HG03139 (cell line): Measurements from ENCODE around the gene PWP2.
"Not testable (repeated sequence)": the region's sequence is repeated elsewhere in the genome, so short reads cannot be mapped to it uniquely, and the experiment has no call there.

Experiments
- ATAC-seq: cut with Tn5 transposase; IDR thresholded peaks from one replicate; pipeline ENCODE4 v1.9.1; 2021; ENCODE audit not compliant: unreplicated experiment

Gene PWP2

DNA sequence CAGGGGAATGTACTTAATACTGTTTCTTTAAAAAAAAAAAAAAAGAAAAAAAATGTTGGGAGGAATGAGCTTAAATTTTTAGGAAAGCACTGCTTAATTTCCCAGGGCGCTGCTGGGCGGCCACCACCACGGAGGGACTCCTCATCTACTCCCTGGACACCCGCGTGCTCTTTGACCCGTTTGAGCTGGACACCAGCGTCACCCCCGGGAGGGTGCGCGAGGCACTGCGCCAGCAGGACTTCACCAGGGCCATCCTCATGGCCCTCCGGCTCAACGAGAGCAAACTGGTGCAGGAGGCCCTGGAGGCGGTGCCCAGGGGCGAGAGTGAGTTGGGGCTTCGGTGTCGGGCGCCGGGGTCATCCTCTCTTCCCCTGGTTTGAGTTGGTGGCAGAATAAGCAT is 20.6 kb downstream of the PWP2 start:
- not testable (repeated sequence) for ATAC-seq

GRCh38 chr21:44133715-44134057 is 26.5 kb downstream of the PWP2 start:
- not testable (repeated sequence) for ATAC-seq

DNA sequence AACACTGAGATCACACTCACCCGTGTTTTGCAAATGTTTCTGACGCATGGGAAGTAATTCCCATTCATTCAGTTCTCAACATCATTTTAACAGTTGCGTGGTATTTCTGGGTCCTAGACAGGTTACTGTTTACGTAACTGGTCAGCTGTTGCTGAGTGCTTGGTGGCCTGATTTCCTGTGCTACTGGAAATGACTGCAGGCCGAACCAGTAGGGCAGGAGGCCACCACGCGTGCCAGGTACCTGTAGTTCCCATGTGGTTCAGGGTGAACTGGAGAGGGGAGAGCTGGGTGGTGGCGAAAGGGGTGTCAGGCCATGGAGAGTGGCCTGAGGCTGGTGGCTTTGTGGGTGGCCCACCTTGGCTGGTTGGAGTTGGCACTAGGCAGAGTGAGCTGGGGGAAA is 27.5 kb downstream of the PWP2 start:
- not testable (repeated sequence) for ATAC-seq

DNA sequence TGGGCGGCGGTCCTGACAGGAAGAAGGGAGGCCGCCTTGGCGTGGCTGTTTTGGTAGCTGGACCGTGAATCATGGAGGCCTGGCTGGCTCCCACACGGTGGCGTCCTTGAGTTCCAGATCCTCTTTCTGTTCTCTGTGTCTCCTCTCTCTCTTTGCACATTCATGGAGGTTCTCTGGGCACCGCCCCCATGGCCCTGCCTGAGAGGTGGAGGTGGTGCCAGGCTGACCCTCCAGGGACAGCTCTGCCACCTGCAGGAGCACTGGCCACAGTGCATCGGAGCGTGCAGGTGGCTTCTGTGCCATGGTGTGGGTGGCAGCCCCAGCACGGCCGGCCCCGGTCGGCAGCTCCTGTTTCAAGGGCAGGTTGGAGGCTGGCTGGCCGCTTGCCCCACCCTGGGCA is 30.8 kb downstream of the PWP2 start:
- ATAC-seq = not testable (repeated sequence)

DNA sequence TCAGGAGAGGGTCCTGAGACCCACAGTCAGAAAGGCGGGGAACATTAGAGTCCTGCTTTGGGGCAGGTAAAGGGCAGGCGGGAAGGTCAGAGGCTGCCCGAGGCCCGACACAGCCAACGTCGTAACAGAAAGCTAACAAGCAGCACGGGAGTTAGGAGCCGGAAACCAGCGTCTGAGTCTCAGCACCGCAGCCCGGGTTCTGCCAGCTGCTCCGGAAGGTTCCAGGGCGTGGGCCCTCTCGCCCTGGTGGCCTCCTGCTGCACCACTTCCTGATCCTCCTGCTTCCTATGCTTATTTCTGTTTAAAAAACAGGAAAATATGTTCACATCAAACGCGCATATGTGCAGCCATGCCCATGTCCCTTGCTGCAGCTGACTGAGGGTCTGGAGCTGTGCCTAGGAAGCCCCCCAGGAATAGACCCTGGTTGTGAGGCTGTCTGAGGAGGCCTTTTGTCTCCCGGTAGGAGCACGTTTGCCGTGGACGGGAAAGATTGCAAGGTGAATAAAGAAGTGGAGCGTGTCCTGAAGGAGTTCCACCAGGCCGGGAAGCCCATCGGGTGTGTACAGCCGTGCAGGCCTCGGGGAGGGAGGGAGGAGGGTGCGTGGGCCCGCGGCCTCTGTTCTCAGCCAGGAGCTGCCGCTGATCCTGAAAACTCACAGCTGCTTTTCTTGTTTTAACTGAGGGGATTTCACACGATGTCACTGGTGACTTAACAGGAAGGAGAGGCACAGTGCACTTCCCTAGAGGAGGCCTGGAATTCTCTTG is 32.8 kb downstream of the PWP2 start:
- not testable (repeated sequence) for ATAC-seq

- ATAC-seq = not testable (repeated sequence)
Measured at GRCh38 chr21:44140552-44140932, 33.3 kb downstream of the PWP2 start.

GRCh38 chr21:44142470-44142869 is 35.3 kb downstream of the PWP2 start:
- not testable (repeated sequence) for ATAC-seq

DNA sequence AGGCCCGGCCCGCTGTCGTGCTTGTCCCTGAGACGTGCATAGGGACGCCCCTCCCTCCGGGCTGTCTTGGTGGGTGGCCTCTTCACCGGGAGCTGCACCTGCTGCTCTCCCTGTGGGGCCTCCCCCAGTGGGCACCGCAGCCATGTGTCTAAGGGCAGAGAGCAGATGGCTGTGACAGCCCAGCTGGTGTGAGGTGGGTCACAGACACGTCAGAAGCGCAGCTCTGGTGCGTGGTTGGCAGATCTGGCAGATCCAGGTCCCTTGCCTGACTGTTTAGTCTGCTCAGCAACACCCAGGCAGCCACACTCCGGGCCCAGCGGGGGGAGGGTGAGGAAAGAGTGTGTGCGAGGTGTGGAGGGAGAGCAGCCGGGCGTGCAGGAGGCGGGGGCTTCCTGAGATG is 36.2 kb downstream of the PWP2 start:
- ATAC-seq = not testable (repeated sequence)

DNA sequence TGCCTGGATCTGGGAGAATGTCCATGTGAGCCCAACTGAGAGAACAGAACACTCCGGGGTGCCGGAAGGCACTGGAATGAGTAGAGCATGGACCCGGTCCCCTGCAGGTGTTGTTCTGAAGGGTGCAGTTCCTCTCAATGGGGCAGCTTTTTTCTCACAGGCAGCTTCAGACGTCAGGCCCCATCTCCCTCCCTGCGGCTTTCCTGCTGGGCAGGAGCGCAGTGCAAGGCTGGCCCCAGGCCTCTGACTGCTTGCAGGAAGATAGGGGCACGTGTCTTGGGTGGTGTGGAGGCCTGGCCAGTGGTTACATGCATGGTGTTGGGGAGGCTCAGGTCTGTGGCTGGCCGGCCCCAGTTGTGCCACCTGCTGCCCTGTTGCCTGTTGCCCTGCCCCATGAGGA is 36.8 kb downstream of the PWP2 start:
- ATAC-seq = not testable (repeated sequence)

DNA sequence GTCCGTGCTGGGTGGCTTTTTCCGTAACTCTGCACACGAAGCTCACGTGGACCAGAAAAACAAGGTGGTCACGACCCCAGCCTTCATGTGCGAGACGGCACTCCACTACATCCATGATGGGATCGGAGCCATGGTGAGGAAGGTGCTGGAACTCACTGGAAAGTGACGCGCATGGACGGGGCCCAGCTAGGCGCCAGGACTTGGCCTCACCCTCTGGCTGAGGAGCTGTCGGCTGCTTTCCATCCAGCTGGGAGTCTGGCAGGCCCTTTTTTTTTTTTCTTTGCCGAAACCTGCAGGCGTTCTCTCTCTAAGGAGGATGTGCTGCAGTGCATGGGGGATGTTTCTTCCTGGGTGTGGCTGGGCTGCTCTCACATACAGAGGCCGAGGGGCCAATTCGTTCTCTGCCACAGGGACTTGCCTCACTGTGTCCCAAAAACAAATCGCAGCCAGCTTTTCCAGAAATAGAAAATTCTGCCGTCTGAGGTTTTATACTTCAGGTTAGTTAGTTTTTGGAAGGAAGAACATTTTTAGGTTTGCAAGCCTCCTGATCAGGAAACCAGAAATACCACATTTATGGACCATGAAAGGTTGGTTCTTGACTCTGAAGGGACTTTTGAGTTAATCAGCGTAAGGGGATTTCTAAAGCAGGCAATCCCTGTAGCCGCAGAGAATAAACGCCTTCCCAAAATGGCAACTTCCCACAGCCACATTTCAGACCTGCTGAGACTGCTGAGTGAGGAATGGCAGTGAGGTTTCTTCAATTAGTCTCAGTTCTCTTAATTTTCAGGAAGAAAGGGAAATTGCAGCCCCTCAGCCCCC is 37.8 kb downstream of the PWP2 start:
- not testable (repeated sequence) for ATAC-seq

- not testable (repeated sequence) for ATAC-seq
Measured at GRCh38 chr21:44145616-44146015, 38.4 kb downstream of the PWP2 start.

GRCh38 chr21:44147108-44147507 is 39.9 kb downstream of the PWP2 start:
- not testable (repeated sequence) for ATAC-seq

DNA sequence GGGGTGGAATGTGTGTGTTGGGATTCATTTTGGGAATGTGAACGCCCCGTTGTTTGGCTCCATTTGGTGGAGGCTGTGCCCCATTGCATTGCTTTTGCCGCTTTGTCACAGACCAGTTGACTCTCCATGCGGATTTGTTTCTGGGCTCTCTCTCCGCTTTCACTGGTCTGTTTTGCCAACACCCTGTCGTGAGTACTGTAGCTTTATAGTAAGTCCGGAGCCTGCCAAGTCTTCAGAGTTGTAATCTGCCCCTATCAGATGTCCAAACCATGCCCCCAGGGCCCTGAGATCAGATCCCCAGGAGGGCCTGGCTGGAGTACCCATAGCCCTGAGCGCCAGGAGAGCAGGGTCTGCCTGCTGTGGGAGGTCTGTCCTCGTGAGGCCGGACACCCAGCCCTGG is 43.1 kb downstream of the PWP2 start:
- ATAC-seq = not testable (repeated sequence)

DNA sequence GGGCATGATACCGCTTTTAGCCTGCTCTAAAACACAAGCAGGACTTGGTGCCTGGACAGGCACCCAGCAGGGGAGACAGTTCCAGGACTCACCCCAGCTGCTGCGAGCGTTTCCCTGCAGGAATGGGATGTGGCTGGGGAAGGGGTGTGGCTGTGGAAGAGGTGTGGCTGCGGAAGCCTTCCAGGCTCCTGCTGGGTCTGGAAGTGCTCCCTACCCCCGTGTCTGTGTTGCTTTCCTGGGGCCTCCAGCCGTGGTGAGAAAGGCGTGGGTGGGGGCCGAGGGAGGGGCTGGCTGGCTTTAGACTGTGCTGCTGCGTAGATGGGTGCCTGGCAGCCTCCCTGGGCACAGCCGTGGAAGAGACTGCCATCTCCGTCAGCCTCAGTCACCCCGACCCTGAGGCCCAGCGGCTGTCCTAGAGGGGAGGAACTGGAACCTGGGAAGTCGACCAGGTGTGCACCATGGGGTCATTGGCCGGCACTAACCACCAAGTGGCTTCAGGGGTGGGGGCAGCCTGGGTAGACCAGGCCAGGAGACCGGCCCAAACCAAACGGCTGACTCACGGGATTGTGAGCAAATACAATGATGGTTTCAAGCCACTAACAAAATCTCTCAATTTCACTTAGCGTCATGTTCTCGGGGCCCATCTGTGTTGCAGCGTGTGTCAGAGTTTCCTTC is 46.2 kb downstream of the PWP2 start:
- ATAC-seq = not testable (repeated sequence)

- ATAC-seq = not testable (repeated sequence)
Measured at GRCh38 chr21:44153889-44154228, 46.7 kb downstream of the PWP2 start.

DNA sequence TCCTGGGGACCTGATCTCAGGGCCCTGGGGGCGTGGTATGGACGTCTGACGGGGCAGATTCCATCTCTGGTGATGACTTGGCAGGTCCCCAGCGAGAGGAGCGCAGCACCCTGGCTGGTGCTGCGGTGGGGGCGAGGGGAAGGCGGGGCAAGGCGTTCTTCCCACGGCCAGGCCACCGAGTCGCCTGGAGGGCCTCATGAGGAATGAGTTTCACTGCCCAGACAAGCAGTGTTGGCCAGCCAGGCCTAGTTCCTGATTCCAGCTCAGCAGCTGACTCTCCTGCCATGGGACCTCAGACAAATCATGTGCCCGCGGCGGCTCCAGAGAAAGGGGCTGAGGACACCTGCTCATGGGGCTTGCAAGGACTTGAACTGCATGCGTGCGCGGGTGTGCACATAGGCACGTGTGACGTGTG is 47.6 kb downstream of the PWP2 start:
- ATAC-seq = not testable (repeated sequence)

DNA sequence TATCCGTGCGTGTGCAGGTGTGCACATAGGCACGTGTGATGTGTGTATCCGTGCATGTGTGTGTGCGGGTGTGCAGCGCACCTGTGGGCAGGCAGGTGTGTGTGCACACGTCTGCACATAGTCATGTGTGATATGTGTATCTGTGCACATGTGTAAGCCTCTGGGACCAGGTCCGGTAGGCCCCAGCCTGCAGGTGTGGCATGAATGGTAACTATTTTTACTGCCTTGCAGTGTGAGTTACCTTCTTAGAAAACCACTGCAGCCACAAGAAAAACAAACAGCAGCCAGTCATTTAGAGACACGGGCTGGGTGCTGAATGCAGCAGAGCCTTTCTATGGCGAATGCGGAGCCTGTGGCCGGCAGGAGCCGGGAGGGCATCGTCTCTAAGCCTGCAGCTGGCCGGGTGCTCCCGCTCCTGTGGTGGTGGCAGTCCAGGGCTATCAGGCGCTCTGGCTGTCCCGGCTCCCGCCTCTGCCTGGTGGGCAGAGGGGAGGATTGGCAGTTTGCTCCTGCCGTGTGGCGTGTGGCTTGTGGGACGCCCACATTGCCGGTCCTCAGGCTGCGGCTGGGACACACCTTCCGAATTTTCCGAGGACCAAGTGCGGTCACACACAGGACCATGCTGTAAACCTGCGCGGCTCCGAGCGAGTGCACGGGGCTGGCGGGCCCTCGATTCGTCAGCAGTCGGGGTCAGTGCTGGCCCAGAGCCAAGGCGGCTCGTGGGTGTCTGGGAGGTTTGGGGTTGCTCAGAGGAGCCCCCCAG is 48.2 kb downstream of the PWP2 start:
- not testable (repeated sequence) for ATAC-seq

GRCh38 chr21:44155994-44156380 is 48.8 kb downstream of the PWP2 start:
- not testable (repeated sequence) for ATAC-seq

DNA sequence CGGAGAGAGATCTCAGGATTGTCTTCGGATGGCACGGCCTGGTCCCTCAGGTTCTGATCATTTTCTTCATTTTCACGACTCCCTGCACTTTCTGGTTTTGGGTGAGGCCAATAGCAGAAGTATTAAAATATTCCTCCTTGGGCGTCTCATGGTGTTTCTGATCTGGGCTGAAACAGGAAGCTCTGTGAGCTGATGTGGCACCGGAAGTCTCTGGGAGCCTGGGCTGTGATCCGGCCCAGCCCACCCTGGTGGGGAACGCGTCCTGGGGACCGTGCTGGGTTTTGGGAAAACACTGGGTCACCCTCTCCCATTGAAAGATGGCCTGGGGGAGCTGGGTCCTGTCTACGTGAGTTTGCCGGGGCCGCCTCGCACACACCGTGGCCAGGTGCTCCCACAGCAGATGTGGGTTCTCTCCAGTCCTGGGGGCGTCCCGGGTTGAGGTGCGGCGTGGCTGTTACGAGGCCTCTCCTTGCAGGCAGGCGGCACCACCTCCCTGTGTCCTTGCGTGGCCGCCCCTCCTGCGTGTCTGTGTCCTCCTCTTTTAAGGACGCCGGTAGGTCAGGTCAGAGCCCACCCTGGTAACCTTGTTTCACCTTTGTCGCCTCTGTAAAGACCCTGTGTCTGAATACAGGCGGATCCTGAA is 50.4 kb downstream of the PWP2 start:
- not testable (repeated sequence) for ATAC-seq

- ATAC-seq = not testable (repeated sequence)
Measured at GRCh38 chr21:44158082-44158468, 50.9 kb downstream of the PWP2 start.
